Measurements from ENCODE around the gene GAGE10.

Gene GAGE10

DNA sequence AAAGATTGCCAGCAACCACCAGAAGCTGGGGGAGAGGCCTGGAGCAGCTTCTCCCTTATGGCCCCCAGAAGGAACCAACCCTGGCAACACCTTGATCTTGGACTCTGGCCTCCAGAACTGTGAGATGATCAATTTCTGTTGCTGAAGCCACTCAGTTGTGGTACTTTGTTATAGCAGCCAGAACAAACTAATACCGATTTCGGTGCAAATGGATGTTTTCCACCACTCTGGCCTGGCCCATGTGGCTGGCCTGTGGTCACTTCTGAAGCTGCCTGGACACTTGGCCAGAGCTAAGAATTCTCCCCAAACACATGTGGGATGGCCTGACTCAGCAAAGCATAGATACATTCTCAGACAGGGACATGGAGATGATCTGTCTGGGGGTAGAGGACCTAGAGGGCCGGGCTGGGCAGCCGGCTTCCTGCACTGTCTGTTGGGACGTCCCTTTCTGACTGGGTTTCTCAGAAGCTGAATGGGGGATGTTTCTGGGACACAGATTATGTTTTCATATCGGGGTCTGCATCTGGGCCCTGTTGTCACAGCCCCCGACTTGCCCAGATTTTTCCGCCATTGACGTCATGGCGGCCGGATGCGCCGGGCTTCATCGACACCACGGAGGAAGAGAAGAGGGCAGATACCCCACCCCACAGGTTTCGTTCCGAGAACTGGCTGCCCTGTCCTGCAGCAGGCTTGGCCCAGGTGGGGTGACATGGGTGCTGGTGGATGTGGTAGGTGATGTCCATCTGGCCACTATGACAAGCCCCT lies 43.0 kb upstream of the GAGE10 start:
- H3K4me3 ChIP-seq (ENCODE audit: low read depth, low read length): no peak overlapping the region
- no peak for DNase-seq (ENCODE audit: low read depth)
- TF ChIP-seq, protein P1, sequence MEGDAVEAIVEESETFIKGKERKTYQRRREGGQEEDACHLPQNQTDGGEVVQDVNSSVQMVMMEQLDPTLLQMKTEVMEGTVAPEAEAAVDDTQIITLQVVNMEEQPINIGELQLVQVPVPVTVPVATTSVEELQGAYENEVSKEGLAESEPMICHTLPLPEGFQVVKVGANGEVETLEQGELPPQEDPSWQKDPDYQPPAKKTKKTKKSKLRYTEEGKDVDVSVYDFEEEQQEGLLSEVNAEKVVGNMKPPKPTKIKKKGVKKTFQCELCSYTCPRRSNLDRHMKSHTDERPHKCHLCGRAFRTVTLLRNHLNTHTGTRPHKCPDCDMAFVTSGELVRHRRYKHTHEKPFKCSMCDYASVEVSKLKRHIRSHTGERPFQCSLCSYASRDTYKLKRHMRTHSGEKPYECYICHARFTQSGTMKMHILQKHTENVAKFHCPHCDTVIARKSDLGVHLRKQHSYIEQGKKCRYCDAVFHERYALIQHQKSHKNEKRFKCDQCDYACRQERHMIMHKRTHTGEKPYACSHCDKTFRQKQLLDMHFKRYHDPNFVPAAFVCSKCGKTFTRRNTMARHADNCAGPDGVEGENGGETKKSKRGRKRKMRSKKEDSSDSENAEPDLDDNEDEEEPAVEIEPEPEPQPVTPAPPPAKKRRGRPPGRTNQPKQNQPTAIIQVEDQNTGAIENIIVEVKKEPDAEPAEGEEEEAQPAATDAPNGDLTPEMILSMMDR (IDR thresholded peaks at IDR 0.05; ENCODE audit: insufficient read depth, low read depth, low read length, missing control alignments): no peak

DNA sequence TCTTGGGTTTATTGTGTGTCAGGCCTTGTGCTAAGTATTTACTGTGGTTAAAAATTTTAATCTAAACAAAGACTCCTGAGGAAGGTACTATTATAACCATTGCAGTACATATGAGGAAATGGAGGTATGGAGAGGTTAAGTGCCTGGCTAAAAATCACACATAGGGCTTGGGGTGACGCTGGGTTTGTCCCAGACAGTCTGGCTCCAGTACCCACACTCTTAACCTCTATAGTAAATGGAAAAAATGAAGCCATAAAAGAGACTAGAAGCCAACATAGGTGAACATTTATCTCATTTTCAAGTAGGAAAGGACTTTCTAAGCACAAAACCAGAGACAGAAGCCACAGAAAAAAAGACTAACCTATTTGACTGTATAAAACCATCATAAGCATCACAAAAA lies 40.8 kb upstream of the GAGE10 start:
- H3K4me3 ChIP-seq (ENCODE audit: low read depth, low read length): no peak overlapping the region
- no peak for DNase-seq (ENCODE audit: low read depth)
- TF ChIP-seq, protein P1 (IDR thresholded peaks at IDR 0.05; ENCODE audit: insufficient read depth, low read depth, low read length, missing control alignments): no peak

DNA sequence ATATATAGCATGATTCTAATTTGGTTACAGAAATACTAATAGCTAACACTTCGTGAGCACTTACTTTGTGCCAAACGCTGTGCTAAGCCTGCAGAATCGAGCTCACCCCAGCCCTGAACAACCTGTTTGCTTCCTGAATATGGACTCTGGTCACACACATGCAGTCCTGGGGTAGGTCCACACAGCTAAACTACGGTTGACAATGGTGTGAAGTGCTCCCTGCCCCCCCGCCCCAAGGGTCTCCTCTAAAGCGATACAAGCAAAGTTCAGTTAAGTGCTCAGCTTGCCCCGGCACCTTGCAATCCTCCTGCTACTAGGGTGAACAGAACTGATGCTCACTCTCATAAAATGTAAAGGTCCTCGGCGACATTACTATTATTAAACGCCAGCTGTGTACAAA lies 39.8 kb upstream of the GAGE10 start:
- TF ChIP-seq, protein P1 (IDR thresholded peaks at IDR 0.05; ENCODE audit: insufficient read depth, low read depth, low read length, missing control alignments): no peak
- DNase-seq (ENCODE audit: low read depth): no peak
- no peak overlapping the region for H3K4me3 ChIP-seq (ENCODE audit: low read depth, low read length)

DNA sequence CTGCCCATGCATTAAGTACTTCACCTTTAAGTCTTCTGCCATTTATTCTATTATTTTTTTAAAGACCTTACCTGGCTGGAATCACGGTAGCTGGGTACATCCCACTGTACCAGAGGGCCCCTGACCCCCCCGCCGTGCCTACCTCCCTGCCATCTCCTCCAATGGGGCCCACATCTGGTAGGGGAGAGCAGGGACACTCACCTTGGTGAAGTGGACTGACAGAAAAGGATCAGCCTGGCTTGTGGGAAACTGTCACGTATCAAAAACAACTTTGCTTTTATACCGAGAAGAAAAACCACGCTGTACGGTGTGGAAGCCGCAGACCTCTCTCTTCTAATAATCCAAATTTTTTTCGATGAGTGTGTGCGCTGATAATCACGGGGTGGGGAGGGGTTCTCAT lies 39.0 kb upstream of the GAGE10 start, which contains the start of gene FOXP3:
Gene FOXP3, minus strand, starts transcription at position 251 of the 400 bp plus-strand sequence. CDS start 6,205 bp downstream, outside the sequence.
- H3K4me3 ChIP-seq (ENCODE audit: low read depth, low read length): no peak within 1 kb of the TSS
- TF ChIP-seq, protein P1 (IDR thresholded peaks at IDR 0.05; ENCODE audit: insufficient read depth, low read depth, low read length, missing control alignments): no peak
- no peak for DNase-seq (ENCODE audit: low read depth)

DNA sequence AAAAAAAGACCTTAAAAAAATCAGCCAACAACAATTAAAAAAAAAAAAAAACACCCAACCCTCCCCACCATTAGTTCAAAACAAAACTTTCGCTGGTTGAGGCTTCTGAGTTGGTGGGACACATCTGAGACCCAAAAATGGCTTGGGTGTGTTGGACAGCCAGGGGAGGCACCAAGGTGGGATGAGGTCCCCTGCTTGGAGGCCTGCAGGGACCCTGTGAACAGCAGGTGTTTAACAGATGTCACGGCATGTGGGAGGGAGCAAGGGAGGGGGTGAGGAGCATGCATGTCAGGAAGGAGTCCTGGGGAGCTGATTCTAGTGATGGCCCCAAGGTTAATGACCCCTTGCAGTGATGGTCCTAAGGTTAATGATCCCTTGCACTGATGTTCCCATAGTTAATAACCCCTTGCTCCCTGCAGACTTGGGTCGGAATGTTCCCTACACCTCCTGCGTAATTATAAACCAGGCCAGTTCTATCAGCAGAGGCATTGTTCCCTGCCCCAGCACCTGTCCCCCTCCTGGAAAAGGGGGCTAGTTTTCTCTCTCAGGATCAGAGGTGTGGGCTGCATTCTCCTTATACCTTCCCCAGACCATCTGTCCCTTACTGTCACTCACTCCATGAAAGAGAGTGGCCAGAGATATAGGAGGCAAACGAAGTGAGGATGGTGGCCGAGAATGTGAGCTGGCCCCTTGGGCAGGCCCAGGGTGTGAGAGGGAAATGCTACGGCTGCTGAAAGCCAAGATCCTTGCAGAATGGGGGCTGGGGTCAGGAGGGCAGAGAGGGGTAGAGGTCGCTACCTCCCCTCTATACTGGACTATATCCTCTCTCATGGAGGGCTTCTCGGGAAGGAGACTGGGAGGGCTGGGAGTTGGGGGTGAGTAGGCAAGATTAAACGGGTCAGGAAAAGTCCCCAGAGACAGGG lies 36.7 kb upstream of the GAGE10 start:
- TF ChIP-seq, protein P1 (IDR thresholded peaks at IDR 0.05; ENCODE audit: insufficient read depth, low read depth, low read length, missing control alignments): no peak
- H3K4me3 ChIP-seq (ENCODE audit: low read depth, low read length): no peak overlapping the region
- DNase-seq (ENCODE audit: low read depth): no peak

DNA sequence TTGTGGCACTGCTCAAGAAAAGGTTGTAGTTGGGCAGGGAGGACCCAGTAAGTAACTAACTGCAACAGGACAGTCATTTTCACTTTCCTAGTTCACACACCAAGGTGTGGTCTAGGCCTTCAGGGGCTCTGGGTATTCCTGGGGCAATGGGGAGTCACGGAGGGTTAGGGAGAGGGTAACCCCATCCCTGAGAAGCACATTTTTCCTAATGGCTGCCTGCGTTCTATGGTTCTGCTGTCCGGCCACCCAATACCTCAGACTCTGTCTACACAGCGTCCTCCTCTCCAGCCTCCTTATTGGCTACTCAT lies 34.8 kb upstream of the GAGE10 start:
- no peak for DNase-seq (ENCODE audit: low read depth)
- TF ChIP-seq, protein P1 (IDR thresholded peaks at IDR 0.05; ENCODE audit: insufficient read depth, low read depth, low read length, missing control alignments): no peak

More for the DNA sequence above, 34.8 kb upstream of the GAGE10 start:
- peak overlapping the region; percentile 71 for H3K4me3 ChIP-seq (ENCODE audit: low read depth, low read length)
